NCI-H345 (cell line): ENCODE measurements around the gene MYO5B.
"Not testable (repeated sequence)": the region's sequence is repeated elsewhere in the genome, so short reads cannot be mapped to it uniquely, and the experiment has no call there.

Source experiments
- DNase-seq: peaks from one replicate; lab custom pipeline; 2025; lab: John Stamatoyannopoulos, UW

Gene MYO5B

GRCh38 chr18:49917742-49918141 is 277.2 kb downstream of the MYO5B start:
- no peak for DNase-seq

DNA sequence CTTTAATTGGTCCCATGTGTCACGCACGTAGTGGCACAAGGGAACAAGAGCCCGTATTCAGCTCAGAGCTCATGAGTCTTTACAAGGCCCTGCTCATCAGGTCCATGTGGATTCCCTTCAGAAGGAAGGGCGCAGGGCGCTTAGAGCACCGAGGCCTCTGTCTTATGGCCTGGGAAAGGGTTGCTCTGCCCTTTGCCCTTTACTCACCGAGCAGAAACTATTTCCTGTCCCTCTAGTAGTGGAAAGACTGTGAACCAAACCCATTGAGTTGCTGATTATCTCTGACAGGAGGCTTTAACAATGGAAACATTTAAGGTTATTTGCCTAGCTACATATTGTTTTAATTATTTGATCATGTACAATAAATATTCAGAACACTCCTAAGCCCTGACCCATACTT is 279.6 kb downstream of the MYO5B start:
- no peak for DNase-seq

DNA sequence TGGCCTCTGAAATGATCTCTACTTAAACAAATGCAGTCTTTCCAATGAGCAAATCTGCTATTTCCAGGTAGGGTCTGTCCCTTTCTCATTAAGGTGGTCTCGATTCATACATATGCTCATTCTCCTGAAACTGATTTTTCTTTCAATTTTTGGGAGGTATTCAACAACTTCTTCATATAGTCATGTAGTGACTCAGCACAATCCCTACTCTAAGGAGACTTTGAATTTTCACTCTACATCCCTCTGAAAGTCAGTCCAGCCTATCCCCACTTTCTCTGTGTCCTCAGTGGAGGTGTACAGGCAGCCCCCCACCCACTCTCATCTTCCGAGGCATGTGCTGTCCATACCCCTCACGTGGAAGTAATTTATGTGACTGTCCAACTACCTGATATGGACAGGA is 281.7 kb downstream of the MYO5B start:
- DNase-seq = no peak

DNA sequence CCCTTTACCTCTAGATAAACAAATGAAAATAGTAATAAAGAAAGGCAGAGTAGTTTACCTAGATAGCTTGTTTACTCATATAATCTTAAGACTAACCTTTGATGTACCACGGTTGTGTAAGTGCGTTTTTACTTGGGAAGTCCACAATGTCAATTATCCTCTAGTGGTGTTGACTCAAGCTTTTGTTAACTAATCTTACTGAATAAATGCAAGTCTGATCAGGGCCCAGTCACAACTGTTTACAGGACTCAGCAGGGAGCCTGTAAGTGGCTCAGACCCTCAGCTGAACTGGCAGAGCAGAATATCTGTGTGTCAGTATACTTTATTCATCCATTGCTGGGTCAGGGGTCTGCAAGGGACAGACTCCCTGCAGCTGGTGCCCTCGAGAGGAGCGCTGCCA is 283.5 kb downstream of the MYO5B start:
- peak; percentile 83 for DNase-seq

DNA sequence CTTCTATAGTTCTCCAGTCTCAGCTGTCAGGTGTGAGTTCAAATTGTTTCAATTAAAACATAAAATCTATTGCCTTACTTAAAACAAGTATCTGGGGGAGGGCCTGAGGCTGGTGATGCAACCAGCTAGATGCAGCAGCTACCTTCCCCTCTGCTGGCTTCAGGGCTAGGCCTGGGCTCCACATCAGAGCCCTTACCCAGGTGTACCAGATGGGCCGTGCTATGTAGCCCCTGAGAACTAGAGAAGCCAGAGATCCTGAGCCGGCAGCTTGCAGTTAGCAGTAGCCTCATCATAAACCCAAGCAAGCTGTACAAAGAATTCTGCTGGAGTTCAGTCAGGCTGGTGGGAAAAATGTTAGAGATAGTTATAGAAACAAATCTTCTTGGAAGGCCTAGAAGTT is 284.0 kb downstream of the MYO5B start:
- DNase-seq = peak; percentile 48

DNA sequence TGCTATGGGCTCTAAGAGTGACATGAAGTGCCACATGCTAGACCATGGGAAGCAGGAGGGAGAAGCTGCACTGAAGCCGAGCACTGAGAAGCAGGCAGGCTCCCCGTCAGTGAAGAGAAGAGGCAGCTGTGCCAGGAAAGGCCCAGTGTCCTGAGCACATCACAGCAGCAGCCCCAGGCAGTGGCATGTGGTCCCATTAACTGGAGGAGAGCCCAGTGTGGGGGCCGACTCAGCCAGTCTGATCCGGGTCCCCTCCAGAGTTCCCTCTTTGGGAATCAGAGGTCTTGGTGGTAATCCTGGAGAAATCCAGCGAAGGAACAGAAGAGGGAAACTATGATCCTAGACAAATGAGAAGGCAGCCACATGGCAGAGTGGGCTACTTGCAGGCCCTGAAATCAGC is 284.9 kb downstream of the MYO5B start:
- DNase-seq = no peak

DNA sequence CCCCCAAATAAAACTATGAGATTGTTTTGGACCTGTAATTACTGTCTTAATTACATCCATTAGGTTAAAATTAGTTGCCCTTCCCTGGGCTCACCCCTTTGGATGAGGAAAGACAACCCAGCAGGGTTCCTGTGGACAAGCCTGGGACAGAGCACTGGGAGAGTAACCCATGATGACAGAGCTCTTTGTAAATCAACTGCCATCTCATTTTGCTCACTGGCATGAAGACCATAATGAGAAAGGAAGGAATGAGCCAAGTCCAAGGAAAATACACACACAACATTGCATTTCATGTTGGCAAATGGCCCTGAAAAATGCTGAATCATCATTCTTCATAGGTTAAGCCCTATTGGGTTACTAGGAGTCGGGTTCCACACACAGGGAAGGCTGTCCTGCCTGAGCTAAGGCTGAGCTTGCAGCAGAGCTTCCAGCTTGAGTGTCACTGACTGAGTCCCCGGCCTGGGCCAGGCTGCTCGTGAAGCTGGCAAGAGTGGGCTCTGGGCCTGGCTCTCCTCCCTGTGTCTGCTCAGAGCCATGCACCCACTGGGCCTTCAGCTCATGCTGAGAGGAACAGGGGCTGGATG is 287.5 kb downstream of the MYO5B start:
- no peak for DNase-seq

DNA sequence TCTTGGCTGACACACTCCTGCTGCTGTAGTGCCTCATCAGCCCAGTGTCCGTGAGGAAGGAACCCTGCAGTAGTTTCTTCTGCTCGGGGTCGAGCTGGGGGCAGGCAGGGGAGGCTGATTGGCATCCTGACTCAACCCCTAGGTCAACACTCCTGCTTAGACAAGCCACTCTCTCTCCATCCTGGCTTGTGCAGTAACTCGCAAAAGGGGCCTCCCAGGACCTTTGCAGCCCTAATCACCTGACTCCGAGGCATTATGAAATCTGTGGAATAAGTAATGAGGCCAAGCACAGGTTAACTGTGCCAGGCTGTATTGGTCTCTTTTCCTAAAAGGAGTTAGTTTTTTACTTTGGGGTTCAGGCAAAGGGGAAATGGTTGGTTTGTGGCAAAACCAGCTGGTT is 289.2 kb downstream of the MYO5B start:
- DNase-seq = no peak

- no peak for DNase-seq
These were observed 289.9 kb downstream of the MYO5B start for GRCh38 chr18:49904871-49905555.

DNA sequence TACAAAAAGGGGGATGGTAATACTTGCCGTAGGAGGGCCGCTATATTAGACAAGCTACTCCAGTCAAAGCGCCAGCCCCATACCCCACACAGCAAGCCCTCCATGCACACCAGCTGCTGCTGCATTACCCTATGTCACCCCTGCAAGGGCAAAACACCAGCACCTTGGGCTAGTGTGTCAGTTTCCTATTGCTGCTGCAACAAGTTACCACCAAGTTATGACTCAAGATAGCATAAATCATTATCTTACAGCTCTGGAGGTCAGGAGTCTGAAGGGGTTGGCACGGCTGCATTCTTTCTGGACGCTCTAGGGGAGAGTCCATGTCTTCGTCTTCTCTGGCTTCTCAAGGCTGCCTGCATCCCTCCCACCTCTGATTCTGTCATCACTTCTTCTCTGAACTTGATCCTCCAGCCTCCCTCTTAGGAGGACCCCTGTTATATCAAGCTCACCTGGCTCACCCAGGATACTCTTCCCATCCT is 293.0 kb downstream of the MYO5B start:
- DNase-seq = no peak

- DNase-seq = peak; percentile 88
These were observed 295.2 kb downstream of the MYO5B start for GRCh38 chr18:49899657-49900330.

DNA sequence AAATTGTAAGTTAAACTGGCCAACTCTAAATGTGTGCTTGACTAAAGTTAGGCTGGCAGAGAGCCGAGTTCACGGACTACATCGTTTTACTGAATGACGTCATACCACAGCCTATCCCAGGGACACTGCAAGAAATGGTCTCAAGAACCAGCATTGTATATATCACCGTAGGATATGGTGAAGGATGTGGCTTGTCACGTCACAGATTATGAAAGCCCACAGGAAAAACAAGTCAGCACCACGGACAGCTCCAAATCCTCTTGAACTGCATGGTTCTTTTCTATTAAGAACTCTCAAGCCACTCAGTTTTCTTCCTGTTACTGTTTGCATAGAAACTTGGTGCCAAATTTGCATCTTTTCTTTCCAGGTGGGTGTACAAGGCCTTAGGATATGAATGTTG is 296.5 kb downstream of the MYO5B start:
- no peak for DNase-seq

DNA sequence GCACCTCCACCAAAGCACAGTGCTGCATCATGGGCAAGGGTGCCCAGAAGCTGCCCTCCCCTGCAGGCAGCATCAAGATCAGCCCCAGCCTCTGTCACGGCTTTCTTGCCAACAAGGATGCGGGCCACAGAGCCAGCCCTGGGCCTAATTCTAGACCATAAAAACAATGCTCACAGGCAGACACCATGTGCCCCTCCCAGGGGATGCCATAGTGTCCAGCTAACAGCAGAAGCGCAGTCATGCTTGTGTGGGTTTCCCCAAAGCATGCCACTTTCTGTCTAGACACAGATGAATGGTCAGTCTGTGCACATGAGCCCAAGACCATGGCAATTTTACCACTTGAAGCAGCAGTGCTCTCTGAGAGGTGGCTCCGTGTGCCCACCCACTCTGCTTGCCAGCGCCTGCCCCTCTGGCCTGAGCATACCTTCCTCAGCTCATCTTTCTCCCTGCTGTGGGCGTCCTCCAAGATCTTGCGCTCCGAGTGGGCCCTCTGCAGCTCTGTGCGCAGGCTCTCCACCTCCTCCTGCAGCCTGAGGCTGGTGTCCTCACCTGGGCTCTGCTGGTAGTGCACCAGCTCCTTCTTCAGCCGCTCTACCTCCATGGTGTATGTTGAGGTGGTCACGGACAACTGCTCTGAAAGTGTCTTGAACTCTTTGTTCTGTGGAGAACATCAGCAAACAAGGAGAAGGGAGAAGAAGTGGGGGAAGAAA is 300.3 kb downstream of the MYO5B start:
- DNase-seq = peak; percentile 50

GRCh38 chr18:49893036-49893435 is 301.9 kb downstream of the MYO5B start:
- no peak for DNase-seq

DNA sequence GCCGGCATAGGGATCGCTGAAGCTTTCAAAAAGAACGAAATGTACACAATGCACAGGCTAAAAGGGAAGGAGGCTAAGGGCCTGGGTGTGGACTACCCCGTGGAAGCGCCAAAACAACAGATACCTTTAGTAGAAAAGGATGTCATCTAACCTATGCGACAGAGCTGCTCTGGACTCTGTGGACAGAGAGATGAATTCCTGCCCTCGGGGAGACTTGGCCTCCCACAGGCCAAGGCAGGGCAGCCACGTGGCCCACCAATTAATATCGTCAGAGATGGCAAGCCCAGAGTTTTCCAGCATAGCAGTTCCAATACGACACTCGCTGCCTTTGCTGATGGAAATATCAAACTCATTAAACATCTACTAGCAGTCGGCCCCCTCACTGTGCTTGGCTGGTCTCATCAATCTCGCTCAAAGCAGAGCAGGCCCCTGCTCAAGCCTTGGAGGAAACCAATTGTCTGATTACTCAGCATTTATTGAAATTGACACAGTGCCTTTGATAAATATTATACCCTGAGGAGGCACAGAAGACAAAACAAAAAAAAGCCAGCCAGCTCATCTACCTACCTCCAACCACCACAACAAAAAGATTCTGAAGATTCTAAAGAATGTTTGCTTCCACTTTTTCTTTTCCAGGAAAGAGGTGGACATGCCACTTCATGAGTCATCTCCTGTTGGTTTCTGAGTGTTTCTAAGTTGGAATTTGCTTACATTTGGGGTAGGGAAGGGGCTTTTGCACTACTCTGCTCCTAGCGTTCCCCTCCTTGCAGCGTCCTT is 302.6 kb downstream of the MYO5B start:
- DNase-seq = peak; percentile 29

DNA sequence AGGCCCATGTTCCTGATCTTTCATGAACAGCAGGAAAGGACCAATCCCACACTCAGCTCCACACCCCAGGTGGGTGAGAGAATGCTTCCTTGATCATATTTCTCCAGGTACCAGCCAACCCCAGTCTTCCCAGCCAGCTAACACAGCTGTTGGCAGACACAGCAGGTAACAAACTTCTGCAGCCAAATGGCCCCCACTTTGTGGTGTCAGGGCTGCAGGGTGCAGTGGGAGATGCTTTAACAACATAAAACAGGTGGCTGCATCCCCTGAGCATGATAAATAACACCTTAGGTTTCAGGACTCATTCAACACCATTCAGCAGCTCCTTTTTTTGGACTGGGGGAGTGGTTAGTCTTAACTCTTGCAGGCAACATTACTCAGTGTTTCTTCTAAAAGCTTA is 304.9 kb downstream of the MYO5B start:
- DNase-seq = peak; percentile 87

GRCh38 chr18:49889552-49889951 is 305.4 kb downstream of the MYO5B start:
- not testable (repeated sequence) for DNase-seq

DNA sequence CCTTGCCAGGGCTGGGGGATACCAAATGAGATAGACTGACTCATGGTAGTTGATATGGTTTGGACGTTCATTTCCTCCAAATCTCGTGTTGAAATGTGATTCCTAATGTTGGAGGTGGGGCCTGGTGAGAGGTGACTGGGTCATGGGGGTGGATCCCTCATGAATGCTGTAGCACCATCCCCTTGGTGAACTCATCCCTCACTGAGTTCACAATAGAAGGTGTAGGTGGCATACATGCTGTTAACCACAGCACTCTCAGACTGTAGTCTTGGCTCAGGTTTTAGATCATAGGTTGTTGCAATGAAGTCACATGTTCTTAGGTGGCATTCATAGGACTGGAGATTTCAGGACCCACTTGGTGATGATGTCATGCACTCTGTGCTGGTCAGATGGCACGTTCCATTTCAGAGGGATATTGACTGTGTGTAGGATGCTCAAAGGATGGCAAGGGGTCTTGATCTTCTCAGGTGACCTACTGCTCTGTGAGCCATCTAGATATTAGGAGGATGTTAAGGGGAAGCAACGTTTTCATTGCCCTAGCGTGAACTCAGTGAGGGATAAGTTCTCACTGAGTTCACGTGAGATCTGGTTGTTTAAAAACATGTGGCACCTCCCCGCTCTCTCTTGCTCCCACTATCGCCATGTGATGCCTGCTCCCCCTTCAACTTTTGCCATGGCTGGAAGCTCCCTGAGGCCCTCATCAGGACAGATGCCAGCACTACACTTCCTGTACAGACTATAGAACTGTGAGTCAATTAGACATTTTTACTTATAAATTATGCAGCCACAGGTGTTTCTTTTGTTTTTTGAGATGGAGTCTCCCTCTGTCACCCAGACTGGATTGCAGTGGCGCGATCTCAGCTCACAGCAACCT is 307.8 kb downstream of the MYO5B start:
- no peak for DNase-seq

DNA sequence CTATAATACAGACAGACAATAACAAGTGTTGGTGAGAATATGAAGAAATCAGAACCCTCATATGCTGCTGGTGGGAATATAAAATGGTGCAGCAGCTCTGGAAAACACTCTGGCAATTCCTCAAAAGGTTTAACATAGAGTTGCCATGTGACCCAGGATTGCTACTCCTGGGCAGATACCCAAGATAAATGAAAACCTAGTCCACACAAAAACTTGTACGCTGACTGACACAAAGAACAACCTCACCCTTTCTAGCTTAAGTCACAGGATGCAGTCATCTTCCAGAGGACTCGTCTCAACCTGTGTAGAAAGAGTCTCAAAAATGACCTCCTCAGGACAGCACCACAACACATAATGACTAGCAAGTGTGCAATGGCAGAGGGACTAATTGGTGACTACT is 310.0 kb downstream of the MYO5B start:
- no peak for DNase-seq

- DNase-seq = no peak
These were observed 310.5 kb downstream of the MYO5B start for GRCh38 chr18:49884465-49884864.

DNA sequence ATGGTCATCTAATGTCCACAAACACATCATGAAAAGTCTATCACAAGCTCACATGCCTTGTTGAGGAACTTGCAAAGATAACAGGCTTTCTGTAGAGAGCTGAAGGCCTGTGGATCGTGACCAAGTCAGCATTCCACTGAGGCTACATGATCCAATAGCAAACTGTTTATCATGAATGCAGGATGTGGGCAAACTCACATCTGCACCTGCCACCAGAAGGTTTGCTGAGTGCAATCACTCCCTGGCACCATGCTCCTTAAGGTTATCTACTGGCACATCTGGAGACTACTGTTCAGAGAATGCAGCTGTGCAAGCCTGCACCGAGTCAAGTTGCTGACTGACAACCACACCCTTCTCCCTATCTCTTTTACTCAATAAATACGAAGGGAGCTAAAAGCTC is 314.3 kb downstream of the MYO5B start:
- DNase-seq = no peak
